Measurements from ENCODE around the gene ANKS1B. TPM values are rescaled to one million over a fixed set of nuclear protein-coding genes. Genes with fewer than 3 reads are reported as not detected.
A peak's percentile ranks its signal among the peaks of the same experiment; 100 is the strongest.

The ANKS1B gene
- total RNA-seq, 1 experiment from 2014 or later: 2.4 TPM

DNA sequence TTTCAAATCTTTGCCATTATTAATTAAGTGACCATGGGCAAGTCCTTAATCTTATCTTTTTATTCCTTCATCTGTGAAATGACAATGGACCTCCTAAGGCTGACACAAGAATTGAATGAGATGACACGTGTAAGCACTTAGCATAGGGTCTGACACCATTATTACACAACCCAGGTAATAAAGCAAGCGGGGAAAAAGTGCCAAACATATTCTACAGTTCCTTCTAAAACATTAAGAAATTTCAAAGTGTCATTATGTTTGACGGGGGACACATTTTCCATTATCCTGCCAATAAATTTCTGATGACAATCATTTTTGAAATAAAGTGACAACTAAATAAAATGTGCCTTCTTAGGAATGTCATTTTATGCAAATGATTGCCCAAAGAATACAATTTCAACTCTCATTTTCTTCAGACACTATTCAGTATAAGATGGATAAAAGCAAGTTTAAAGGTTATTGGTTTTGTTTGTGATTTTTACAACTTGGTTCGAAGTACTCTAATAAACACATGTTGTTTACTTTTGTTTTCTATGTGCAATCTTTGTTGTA, 3.0 kb downstream of the ANKS1B start:
- Histone ChIP-seq H3K27ac (no peak overlapping the region), H3K36me3 (no peaks in the 10 kb centered on the region), H3K4me1 (0 out of 2 replicates have a peak, but pooled peaks cover 3% of the 10 kb centered on the region), H3K4me3 (no peak overlapping the region), H3K9me3 (replicated peaks) (no peaks in the 10 kb centered on the region), H3K27me3 (no peaks in the 10 kb centered on the region)
- DNase-seq: no peak

DNA sequence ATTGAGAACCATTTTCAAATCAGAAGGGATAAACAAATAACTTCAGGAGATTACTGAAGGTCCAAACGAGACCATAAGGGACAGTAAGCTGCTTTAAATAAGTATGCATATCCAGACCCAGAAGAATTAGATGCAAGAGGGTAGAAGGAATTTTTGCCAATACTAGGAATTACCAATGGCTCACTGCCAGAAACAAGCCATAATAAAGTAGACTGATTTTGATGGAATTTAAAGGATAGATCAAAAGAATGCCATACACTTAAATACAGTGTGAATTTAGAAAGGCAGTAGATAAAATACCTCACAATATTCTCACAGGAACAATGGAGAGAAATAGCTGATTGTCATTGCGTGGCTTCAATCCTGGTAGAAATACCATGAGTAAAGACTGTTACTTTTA, 5.3 kb downstream of the ANKS1B start:
- no peaks in the 10 kb centered on the region for H3K36me3 ChIP-seq
- H3K27ac ChIP-seq: no peak overlapping the region
- H3K4me3 ChIP-seq: no peak overlapping the region
- no peaks in the 10 kb centered on the region for H3K4me1 ChIP-seq
- no peaks in the 10 kb centered on the region for H3K9me3 ChIP-seq (replicated peaks)
- no peak for DNase-seq
- H3K27me3 ChIP-seq: no peaks in the 10 kb centered on the region

DNA sequence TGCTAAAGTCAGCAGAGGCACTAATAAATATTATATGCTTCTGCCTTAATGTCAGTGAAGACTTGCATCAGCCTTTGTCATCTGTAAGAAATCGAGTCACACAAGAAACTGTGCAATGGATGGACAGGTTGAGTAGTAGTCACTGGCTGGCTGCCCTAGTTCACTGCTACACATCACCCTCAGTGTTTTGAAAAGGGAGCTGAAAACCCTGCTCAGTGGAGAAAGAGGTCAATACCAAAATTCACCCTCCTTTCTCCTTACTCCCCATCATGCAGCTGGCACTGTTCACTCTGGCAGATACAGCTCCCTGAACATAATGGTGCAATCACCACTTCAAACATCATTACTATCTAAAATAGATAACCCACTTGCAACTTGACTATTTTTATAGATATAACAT, 6.6 kb downstream of the ANKS1B start:
- H3K36me3 ChIP-seq: no peaks in the 10 kb centered on the region
- no peak for DNase-seq
- no peaks in the 10 kb centered on the region for H3K9me3 ChIP-seq (replicated peaks)
- H3K27ac ChIP-seq: no peak overlapping the region
- no peak overlapping the region for H3K4me3 ChIP-seq
- H3K27me3 ChIP-seq: no peaks in the 10 kb centered on the region
- no peaks in the 10 kb centered on the region for H3K4me1 ChIP-seq

DNA sequence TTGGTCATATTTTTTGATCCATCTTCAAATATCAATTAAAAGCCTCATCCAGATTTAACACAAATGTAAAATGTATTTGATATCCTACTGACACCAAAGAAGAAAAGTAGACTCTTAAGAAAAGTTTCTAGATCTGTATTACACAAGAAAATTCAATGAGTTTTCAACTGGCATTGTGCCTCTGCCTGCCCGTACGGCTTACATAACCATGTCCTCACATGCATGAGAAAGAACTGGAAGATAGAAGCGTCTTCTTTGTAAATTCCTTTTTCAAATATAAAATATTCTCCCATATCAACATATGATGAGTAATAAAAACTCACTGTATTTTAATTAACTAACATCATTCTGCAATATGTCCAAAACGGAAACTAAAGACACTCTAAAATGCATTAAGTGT, 7.2 kb downstream of the ANKS1B start:
- H3K36me3 ChIP-seq: no peaks in the 10 kb centered on the region
- H3K27me3 ChIP-seq: no peaks in the 10 kb centered on the region
- no peak for DNase-seq
- H3K4me1 ChIP-seq: no peaks in the 10 kb centered on the region
- no peaks in the 10 kb centered on the region for H3K9me3 ChIP-seq (replicated peaks)
- H3K4me3 ChIP-seq: no peak overlapping the region
- H3K27ac ChIP-seq: no peak overlapping the region

DNA sequence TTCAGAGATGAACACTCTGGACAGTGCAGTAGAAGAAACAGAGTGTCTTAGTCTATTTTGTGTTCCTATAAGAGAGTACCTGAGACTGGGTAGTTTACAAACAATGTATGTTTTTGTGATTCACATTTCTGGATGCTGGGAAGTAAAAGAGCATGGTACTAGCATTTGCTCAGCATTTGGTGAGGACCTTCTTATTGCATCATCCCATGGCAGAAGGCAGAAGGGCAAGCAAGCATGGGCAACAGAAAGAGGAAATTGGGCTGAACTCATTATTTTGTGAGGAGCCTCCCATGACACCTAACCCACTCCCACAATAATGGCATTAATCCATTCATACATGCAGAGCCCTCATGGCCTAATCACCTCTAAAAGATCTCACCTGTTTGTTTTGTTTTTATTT, 8.0 kb downstream of the ANKS1B start:
- Histone ChIP-seq H3K4me3 (no peak overlapping the region), H3K27me3 (no peaks in the 10 kb centered on the region), H3K4me1 (no peaks in the 10 kb centered on the region), H3K9me3 (replicated peaks) (no peaks in the 10 kb centered on the region), H3K27ac (no peak overlapping the region), H3K36me3 (no peaks in the 10 kb centered on the region)
- DNase-seq: no peak

DNA sequence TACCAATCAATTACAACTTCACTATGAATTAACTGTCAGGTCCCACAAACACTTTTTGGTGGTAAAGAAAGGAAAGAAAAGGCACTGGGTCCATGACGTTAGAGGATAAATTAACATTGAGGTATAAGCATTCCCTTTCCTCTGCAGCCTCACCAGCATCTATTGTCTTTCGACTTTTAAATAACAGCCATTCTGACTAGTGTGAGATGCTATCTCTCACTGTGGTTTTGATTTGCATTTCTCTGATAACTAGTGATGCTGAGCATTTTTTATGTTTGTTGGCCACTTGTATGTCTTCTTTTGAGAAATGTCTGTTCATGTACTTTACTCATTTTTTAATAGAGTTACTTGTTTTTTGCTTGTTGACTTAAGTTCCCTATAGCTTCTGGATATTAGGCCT, 9.4 kb downstream of the ANKS1B start:
- H3K4me3 ChIP-seq: no peak overlapping the region
- no peaks in the 10 kb centered on the region for H3K27me3 ChIP-seq
- no peak overlapping the region for H3K27ac ChIP-seq
- H3K4me1 ChIP-seq: no peaks in the 10 kb centered on the region
- no peaks in the 10 kb centered on the region for H3K36me3 ChIP-seq
- DNase-seq: no peak
- H3K9me3 ChIP-seq (replicated peaks): no peaks in the 10 kb centered on the region

DNA sequence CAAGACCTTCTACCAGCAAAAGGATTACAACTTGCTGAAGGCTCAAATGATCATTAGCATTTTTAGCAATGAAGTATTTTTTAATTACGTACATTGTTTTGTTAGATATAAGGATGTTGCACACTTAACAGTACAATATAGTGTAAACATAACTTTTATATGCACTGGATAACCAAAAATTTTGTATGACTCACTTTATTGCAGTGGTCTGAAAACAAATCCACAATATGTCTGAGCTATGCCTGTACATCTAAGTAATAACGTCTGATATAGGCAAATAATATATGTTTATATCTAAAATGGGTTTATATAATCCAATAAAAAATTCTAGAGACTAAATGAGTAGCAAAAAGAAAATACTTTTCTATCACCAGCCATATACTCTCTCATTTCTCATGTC, 10.6 kb downstream of the ANKS1B start:
- no peaks in the 10 kb centered on the region for H3K9me3 ChIP-seq (replicated peaks)

DNA sequence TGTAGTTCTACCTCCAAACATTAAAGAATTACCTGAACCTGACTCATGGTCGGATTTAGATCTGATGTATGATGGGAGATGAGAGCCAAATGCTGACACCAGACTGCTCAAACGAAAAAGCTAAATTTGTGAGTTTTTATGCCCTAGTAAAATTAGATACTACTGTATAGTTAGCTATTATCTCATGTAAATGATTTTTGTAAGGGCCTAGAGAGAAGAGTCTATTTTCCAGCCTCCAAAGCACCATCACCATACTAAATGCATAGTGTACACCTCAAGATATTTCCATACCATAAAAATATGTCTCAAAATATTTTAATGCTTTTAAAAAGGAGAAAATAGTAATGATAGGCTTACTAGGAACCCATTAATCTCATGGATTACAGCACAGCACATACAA, 18.3 kb downstream of the ANKS1B start:
- DNase-seq: no peak
- no peaks in the 10 kb centered on the region for H3K36me3 ChIP-seq
- H3K4me1 ChIP-seq: no peaks in the 10 kb centered on the region
- no peak overlapping the region for H3K27ac ChIP-seq
- H3K27me3 ChIP-seq: no peaks in the 10 kb centered on the region
- H3K4me3 ChIP-seq: no peak overlapping the region
- H3K9me3 ChIP-seq (replicated peaks): no peaks in the 10 kb centered on the region

More for the DNA sequence above, 10.6 kb downstream of the ANKS1B start:
- H3K4me3 ChIP-seq: no peak overlapping the region
- H3K36me3 ChIP-seq: no peaks in the 10 kb centered on the region
- no peak overlapping the region for H3K27ac ChIP-seq
- H3K4me1 ChIP-seq: no peaks in the 10 kb centered on the region
- no peaks in the 10 kb centered on the region for H3K27me3 ChIP-seq
- no peak for DNase-seq

DNA sequence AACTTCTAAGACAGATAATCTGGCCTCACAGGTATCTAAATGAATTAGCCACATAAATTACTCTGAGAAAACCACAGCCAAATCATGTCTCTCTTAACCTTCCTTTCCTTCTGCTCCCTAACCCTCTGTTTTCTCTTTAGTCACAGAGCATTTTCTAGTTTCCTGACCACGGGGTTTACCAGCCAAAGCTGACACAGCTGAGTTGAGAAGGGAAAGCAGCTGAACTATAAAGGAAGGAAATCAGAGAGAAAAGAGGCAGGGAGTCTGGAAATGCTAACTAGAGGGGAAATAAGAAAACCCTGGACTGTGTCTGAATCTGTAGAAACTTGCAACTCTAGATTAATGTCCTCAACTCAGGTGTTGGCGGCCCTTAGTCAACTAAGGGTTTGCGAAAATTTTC, 24.4 kb downstream of the ANKS1B start:
- H3K27ac ChIP-seq: peak overlapping the region; percentile 96
- no peaks in the 10 kb centered on the region for H3K27me3 ChIP-seq
- peak; percentile 71 to 89 for DNase-seq
- H3K9me3 ChIP-seq (replicated peaks): no peaks in the 10 kb centered on the region
- H3K4me1 ChIP-seq: peaks cover 19% of the 10 kb centered on the region
- H3K36me3 ChIP-seq: no peaks in the 10 kb centered on the region
- peak overlapping the region; percentile 34 for H3K4me3 ChIP-seq

DNA sequence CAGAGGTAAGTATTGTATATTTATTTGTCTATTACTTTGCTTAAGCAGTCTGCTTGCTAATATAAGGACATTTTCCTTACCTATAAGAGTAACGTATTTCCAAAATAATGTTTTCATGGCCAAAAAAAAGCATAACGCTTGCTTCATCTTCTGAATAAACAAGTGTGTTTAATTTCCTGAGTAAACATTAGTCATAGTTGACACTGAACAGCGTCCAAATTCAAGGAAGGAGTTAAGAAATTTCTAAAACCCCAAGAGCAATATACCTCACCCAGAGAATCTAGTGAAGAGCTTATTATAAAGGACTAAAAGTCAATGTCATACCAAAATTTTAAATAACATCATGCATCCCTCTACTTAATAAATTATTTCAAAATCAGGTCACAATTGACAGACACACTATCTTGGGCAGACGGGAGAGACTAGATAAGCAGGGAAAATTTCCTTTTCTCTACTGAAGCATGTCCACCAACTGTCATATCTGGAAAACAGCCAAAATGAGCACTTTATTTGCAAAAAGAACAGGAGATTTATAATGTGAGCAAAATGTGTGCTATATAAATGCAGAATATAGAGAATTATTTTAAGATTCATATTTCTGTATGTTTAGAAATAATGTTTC, 25.1 kb downstream of the ANKS1B start:
- H3K4me1 ChIP-seq: peaks cover 19% of the 10 kb centered on the region
- DNase-seq: peak; percentile 20 to 70
- peak overlapping the region; percentile 96 for H3K27ac ChIP-seq
- no peaks in the 10 kb centered on the region for H3K36me3 ChIP-seq
- no peaks in the 10 kb centered on the region for H3K27me3 ChIP-seq
- H3K9me3 ChIP-seq (replicated peaks): no peaks in the 10 kb centered on the region
- peak overlapping the region; percentile 34 for H3K4me3 ChIP-seq

DNA sequence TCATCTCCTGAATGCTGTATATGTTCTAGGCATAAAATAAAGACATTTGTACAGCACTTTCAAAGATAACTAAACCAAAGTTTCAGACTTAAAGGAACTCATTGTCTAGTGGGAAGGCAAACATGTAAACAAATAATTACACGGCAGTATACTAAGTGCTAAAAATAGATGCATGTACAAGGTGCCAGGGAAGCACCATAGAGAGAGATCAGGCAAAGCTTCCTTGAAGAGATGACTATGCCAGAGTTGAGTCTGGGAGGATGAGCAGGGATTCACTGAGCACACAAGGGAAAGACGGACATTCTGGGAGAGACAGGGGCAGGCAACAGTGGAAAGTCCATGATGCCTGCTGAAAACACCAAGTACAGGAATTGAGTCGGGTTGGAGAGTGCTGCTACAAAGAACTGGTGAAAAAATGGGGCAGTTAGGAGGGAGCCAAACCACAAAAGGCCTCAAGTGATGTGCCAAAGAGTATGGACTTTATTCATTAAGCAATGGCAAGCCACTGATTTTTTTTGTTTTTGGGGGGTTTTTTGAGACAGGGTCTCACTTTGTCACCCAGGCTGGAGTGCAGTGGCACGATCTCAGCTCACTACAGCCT, 26.8 kb downstream of the ANKS1B start:
- H3K36me3 ChIP-seq: no peaks in the 10 kb centered on the region
- peaks cover 19% of the 10 kb centered on the region for H3K4me1 ChIP-seq
- H3K27me3 ChIP-seq: no peaks in the 10 kb centered on the region
- no peak for DNase-seq
- no peaks in the 10 kb centered on the region for H3K9me3 ChIP-seq (replicated peaks)
- no peak overlapping the region for H3K27ac ChIP-seq
- H3K4me3 ChIP-seq: no peak overlapping the region

DNA sequence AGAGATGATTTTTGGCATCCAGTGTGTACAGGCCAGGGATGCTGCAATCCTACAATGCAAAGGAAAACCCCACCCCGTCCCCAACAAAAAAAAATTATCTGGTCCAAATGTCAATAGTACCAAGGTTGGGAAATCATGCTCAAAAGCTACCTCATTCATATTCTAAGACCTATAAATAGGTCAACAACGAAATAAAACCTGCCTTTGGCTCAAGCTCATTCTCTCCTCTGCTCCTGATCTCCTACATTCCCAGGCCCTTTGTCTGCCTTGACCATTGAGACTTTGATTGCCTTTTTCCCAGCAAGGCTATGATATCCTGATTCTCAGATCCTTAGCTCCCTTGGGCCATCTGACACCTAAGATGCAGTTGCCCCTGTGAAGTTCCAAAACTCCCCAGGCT, 30.0 kb downstream of the ANKS1B start:
- DNase-seq: no peak
- Histone ChIP-seq H3K27me3 (no peaks in the 10 kb centered on the region), H3K9me3 (replicated peaks) (no peaks in the 10 kb centered on the region), H3K27ac (no peak overlapping the region), H3K36me3 (no peaks in the 10 kb centered on the region), H3K4me3 (no peak overlapping the region), H3K4me1 (peaks cover 9% of the 10 kb centered on the region)

DNA sequence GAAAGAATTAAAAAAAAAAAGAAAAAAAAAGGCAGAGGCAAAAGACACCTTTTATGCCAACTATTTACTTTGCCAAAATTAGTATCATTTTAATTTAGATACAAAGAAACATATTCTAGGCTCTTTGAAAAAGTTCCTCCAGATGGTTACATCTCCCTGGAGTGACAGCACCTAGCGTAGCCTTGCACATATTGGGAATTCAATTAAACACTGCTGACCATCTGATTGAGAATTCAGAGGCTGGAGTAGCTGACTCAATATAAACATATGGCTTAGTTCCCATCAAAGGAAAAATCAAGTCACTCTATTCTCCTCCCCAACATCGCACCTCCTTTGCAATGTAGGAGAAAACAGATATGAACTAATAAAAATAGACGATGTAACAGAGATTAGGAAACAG, 36.4 kb downstream of the ANKS1B start:
- H3K4me1 ChIP-seq: no peaks in the 10 kb centered on the region
- H3K27me3 ChIP-seq: no peaks in the 10 kb centered on the region
- no peaks in the 10 kb centered on the region for H3K36me3 ChIP-seq
- no peak for DNase-seq
- no peak overlapping the region for H3K4me3 ChIP-seq
- no peaks in the 10 kb centered on the region for H3K9me3 ChIP-seq (replicated peaks)
- H3K27ac ChIP-seq: no peak overlapping the region

DNA sequence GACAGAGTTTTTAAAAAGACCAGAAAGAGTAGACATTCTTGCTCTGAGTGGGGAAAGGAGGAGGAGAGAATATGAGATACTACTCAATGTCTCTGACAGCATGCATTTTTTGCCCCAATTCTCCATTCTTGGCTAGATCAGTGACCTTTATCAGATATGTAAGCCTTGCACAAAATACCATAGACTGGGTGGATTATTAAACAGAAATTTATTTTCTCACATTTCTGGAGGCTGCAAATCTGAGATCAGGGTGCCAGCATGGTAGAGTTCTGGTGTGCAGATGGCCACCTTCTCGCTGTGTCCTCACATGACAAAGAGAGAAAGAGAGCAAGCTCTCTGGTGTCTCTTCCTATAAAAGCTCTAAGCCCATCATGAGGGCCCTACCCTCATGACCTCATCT, 38.6 kb downstream of the ANKS1B start:
- Histone ChIP-seq H3K27me3 (no peaks in the 10 kb centered on the region), H3K36me3 (no peaks in the 10 kb centered on the region), H3K4me1 (no peaks in the 10 kb centered on the region), H3K4me3 (no peak overlapping the region), H3K9me3 (replicated peaks) (no peaks in the 10 kb centered on the region), H3K27ac (no peak overlapping the region)
- no peak for DNase-seq

DNA sequence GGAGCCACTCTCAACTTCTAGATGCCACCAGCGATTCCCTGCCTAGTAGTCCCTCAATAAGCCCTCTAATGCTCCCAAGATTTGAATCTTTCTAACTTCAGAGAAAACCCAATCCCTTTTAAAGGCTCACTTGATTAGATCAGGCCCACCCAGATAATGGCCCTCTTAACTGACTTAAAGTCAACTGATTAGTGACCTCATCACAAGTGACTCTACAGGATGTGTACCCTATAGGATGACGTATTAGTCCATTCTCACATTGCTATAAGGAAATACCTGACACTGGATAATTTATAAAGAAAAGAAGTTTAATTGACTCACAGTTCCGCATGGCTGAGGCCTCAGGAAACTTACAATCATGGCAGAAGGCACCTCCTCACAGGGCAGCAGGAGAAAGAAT, 49.1 kb downstream of the ANKS1B start:
- no peaks in the 10 kb centered on the region for H3K9me3 ChIP-seq (replicated peaks)
- no peaks in the 10 kb centered on the region for H3K36me3 ChIP-seq
- no peak overlapping the region for H3K4me3 ChIP-seq
- H3K4me1 ChIP-seq: no peaks in the 10 kb centered on the region
- H3K27me3 ChIP-seq: no peaks in the 10 kb centered on the region
- H3K27ac ChIP-seq: no peak overlapping the region
- DNase-seq: no peak

All from SJCRH30 (cell line).